ENCODE data around the gene NUTM2F.
"Not testable (repeated sequence)": the region's sequence is repeated elsewhere in the genome, so short reads cannot be mapped to it uniquely, and the experiment has no call there.

The NUTM2F gene

DNA sequence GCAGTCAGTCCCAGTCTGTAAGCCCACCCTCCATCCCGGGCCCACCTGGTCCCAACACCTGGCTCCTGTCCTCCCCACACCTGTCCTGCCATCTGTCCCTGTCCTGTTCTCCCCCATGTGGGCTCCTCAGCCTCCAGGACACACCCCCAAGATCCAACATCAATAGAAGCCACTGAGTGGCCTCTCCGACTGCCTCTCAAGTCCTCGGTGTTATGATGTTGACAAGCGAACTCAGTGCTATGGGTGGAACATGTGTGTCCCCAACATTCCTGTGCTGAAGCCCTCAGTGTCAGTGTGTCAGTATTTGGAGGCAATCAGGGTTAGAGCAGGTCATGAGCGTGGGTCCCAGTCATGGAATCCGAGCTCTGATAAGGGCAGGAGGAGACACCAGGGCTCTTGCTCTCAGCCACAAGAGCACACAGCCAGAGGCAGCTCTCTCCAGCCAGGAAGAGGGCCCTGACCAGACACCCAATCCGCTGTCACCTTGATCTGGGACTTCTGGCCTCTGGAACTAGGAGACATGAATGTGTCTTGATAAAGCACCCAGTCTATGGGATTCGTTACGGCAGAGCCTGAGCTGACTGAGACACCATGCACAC, 6.0 kb downstream of the NUTM2F start:
- POLR2A ChIA-PET; CTCF ChIA-PET; DNase-seq (ENCODE audit: extremely low spot score): not testable (repeated sequence)

GRCh38 chr9:94317949-94318657, 10.3 kb downstream of the NUTM2F start:
- POLR2A ChIA-PET, CTCF ChIA-PET: not testable (repeated sequence)

DNA sequence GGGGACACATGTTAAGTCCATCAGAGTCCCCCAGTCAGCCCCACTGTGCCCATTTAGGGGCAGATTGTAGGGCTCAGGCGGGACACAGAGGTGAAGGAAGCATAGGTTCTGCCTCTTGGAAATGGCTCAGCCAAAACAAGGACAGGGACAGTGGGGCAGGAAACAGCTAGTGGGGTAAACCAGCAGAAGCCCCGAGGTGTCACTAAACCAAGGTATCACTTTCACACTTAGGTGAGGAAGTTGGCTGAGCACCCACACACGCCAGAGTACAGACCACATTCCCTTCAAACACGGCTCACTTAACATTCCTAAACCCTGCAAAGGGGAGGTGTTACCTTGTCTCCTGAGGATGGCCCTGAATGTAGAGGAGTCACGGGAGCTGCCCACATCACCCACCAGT, 12.2 kb downstream of the NUTM2F start:
- CTCF ChIA-PET; DNase-seq (ENCODE audit: extremely low spot score); POLR2A ChIA-PET: not testable (repeated sequence)

More at GRCh38 chr9:94317949-94318657, 10.3 kb downstream of the NUTM2F start:
- not testable (repeated sequence) for DNase-seq (ENCODE audit: extremely low spot score)

DNA sequence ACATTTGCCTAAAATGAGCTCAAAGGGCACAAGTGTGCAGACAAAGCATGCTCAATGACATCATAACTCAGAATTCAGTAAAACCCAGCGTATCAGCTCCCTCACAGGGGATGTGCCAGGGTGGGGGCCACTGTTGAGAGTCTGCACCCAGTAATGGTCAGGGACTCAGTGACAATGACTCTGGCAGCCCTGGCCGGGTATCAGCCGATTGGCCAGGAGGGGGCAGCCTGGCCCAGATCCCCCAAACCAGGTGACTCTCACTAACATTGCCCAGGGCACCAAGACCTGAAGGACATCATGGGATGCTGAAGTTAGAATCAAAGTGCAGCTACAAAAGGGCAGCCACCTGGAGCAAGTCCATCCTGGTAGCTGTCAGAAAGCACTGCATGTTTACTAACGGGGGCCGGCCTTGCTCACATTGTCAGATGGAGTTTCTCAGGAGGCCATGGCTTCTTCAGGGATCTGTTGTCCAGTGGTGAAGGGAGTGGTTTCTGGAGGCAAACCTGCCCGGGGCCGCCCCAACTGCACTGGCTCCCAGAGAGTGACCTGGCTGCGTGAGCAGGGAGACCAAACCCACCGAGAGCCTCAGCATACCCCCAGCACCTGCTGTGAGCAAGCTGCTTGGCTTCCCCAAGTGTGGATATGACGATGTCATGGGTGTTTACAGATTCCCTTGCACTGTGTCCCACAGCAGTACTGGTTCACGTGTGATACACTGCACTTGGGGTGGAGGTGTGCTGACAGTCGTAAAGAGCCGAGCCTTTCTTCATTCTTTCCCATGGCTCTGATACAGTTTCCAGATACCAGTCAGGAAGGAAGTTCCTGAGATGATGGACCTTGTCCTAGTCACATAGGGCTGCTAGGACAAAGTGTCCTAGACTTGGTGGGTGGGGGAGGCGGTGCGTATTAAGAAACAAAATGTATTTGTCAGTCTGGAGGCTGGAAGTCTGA, 13.1 kb downstream of the NUTM2F start:
- DNase-seq (ENCODE audit: extremely low spot score); POLR2A ChIA-PET; CTCF ChIA-PET: not testable (repeated sequence)

DNA sequence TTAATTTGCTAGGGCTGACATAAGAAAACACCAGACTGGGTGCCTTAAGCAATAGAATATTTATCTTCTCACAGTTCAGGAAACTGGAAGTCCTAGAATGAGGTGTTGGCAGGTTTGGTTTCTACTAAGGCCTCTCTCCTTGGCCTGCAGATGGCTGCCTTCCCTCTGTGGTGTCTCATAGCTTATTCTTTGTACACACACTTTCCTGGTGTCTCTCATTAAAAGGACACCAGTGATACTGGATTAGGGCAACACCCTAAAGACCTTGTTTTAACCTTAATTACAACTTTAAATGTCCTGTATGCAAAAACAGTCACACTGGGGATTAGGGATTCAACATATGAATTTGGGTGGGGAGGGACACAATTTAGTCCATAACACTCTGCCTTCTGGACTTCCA, 25.1 kb downstream of the NUTM2F start:
- POLR2A ChIA-PET, result no interaction called here
- no peak for TF ChIP-seq CTCF (IDR thresholded peaks at IDR 0.05; ENCODE audit: control extremely low read depth, extremely low read depth, low read depth, missing control alignments)
- DNase-seq (ENCODE audit: extremely low spot score), result no peak

GRCh38 chr9:94302426-94302825, 26.0 kb downstream of the NUTM2F start:
- POLR2A ChIA-PET, result no interaction called here
- DNase-seq (ENCODE audit: extremely low spot score), result no peak
- TF ChIP-seq CTCF (IDR thresholded peaks at IDR 0.05; ENCODE audit: control extremely low read depth, extremely low read depth, low read depth, missing control alignments), result no peak
- CTCF ChIA-PET, result no interaction called here

More for the DNA sequence above, 25.1 kb downstream of the NUTM2F start:
- CTCF ChIA-PET, result no interaction called here

DNA sequence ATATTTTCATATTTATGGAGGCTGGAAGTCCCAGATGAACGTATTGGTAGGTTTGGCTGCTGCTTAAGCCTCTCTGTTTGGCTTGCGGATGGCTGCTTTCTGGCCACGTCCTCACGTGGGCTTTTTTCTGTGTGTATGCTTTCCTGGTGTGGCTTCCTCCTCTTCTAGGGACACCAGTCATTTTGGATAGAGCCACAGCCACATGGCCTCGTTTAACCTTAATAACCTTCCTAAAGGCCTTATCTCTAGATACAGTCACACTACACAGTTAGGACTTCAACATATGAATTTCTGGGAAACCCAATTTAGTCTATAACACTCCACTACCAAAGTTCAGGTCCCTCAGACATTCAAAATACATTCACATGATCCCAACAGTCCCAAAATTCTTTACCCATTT, 26.9 kb downstream of the NUTM2F start:
- no peak for TF ChIP-seq CTCF (IDR thresholded peaks at IDR 0.05; ENCODE audit: control extremely low read depth, extremely low read depth, low read depth, missing control alignments)
- ChIA-PET POLR2A (no interaction called here), CTCF (no interaction called here)
- no peak for DNase-seq (ENCODE audit: extremely low spot score)

DNA sequence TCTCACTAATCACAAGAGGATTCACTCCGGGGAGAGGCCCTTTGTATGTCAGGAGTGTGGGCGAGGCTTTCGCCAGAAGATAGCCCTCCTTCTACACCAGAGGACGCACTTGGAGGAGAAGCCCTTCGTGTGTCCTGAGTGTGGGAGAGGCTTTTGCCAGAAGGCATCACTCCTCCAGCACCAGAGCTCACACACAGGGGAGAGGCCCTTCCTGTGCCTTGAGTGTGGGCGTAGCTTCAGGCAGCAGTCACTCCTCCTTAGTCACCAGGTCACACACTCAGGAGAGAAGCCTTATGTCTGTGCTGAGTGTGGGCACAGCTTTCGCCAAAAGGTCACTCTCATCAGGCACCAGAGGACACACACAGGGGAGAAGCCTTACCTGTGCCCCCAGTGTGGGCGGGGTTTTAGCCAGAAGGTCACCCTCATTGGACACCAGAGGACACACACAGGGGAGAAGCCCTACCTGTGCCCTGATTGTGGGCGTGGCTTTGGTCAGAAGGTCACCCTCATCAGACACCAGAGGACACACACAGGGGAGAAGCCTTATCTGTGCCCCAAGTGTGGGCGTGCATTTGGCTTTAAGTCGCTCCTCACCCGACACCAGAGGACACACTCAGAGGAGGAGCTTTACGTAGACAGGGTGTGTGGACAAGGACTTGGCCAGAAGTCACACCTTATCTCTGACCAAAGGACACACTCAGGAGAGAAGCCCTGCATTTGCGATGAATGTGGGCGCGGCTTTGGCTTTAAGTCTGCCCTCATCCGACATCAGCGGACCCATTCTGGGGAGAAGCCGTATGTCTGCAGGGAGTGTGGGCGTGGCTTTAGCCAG, 27.8 kb downstream of the NUTM2F start:
- POLR2A ChIA-PET, result no interaction called here

More for the DNA sequence above, 27.8 kb downstream of the NUTM2F start:
- CTCF ChIA-PET, result no interaction called here
- TF ChIP-seq CTCF (IDR thresholded peaks at IDR 0.05; ENCODE audit: control extremely low read depth, extremely low read depth, low read depth, missing control alignments), result no peak
- DNase-seq (ENCODE audit: extremely low spot score), result no peak
